Trophoblast cell (in vitro differentiated cells and primary cell): ENCODE results near the gene FLNB.

Source experiments
- DNase-seq, 2 donors: peaks; one replicate each; pipeline ENCODE4 v3.0.0-alpha.2; 2016
- H2AFZ ChIP-seq: 2 replicates; pipeline ENCODE4 v1.6.1; 2013; ENCODE audit warnings: low read length, moderate library complexity, mild to moderate bottlenecking; ENCODE audit not compliant: insufficient read depth, poor library complexity
- H2AK5ac ChIP-seq: 2 replicates; pipeline ENCODE4 v1.6.1; 2013; ENCODE audit warnings: mild to moderate bottlenecking, low read length
- H2BK120ac ChIP-seq: 2 replicates; pipeline ENCODE4 v1.6.1; 2013; ENCODE audit warnings: low read length, mild to moderate bottlenecking, moderate library complexity; ENCODE audit not compliant: insufficient read depth, poor library complexity
- H2BK12ac ChIP-seq: 2 replicates; pipeline ENCODE4 v1.6.1; 2013; ENCODE audit warnings: mild to moderate bottlenecking, low read length, moderate library complexity
- H2BK5ac ChIP-seq: 2 replicates; pipeline ENCODE4 v1.6.1; 2013; ENCODE audit warnings: low read length, low read depth, moderate library complexity, mild to moderate bottlenecking; ENCODE audit not compliant: poor library complexity
- H3K14ac ChIP-seq: 2 replicates; pipeline ENCODE4 v1.6.1; 2013; ENCODE audit warnings: mild to moderate bottlenecking, low read length
- H3K18ac ChIP-seq: 2 replicates; pipeline ENCODE4 v1.6.1; 2013; ENCODE audit warnings: mild to moderate bottlenecking, low read length
- H3K23ac ChIP-seq: 2 replicates; pipeline ENCODE4 v1.6.1; 2013; ENCODE audit warnings: low read length
- H3K27ac ChIP-seq: 2 replicates; pipeline ENCODE4 v1.5.1; 2013; ENCODE audit warnings: low read depth, mild to moderate bottlenecking, inconsistent platforms, low read length, moderate library complexity
- H3K27me3 ChIP-seq: 2 replicates; pipeline ENCODE4 v1.6.1; 2013; ENCODE audit warnings: inconsistent platforms, mild to moderate bottlenecking, low read length, moderate library complexity; ENCODE audit not compliant: insufficient read depth
- H3K36me3 ChIP-seq, 2 experiments: 1 replicate in 1 of 2; 2 replicates in 1 of 2; pipeline ENCODE4 v1.6.1; 2013; ENCODE audit warnings: low read length in 2 of 2, mild to moderate bottlenecking in 2 of 2, moderate library complexity in 1 of 2; ENCODE audit not compliant: insufficient read depth in 2 of 2, control insufficient read depth in 1 of 2
- H3K4ac ChIP-seq: 2 replicates; pipeline ENCODE4 v1.6.1; 2013; ENCODE audit warnings: low read depth, mild to moderate bottlenecking, low read length, moderate library complexity
- H3K4me1 ChIP-seq, 2 experiments: 1 replicate in 1 of 2; 2 replicates in 1 of 2; pipeline ENCODE4 v1.6.1; 2013; ENCODE audit warnings: low read length in 2 of 2, mild to moderate bottlenecking in 2 of 2, moderate library complexity in 1 of 2; ENCODE audit not compliant: insufficient read depth in 2 of 2, control insufficient read depth in 1 of 2
- H3K4me2 ChIP-seq: 2 replicates; pipeline ENCODE4 v1.6.1; 2013; ENCODE audit warnings: inconsistent platforms, mild to moderate bottlenecking, low read length, moderate library complexity
- H3K4me3 ChIP-seq: 2 replicates; pipeline ENCODE4 v1.5.1; 2013; ENCODE audit warnings: mild to moderate bottlenecking, low read depth, low read length, inconsistent platforms
- H3K79me1 ChIP-seq: one replicate; pipeline ENCODE4 v1.6.1; 2013; ENCODE audit warnings: low read length
- H3K79me2 ChIP-seq: 2 replicates; pipeline ENCODE4 v1.6.1; 2013; ENCODE audit warnings: low read length, mild to moderate bottlenecking; ENCODE audit not compliant: control insufficient read depth, insufficient read depth, poor library complexity
- H3K9ac ChIP-seq: 2 replicates; pipeline ENCODE4 v1.6.1; 2013; ENCODE audit warnings: mild to moderate bottlenecking, low read length
- H3K9me3 ChIP-seq: 2 replicates; pipeline ENCODE4 v1.6.1; 2013; ENCODE audit warnings: low read depth, mild to moderate bottlenecking, control low read depth, inconsistent platforms, low read length; ENCODE audit not compliant: insufficient read depth
- H4K12ac ChIP-seq: 2 replicates; pipeline ENCODE4 v1.6.1; 2013; ENCODE audit warnings: low read depth, mild to moderate bottlenecking, low read length, moderate library complexity
- H4K8ac ChIP-seq: 2 replicates; pipeline ENCODE4 v1.6.1; 2013; ENCODE audit warnings: low read depth, mild to moderate bottlenecking, low read length, moderate library complexity
- H4K91ac ChIP-seq: one replicate; pipeline ENCODE4 v1.6.1; 2013; ENCODE audit warnings: low read depth, mild to moderate bottlenecking, low read length, moderate library complexity
- WGBS: extraction: QIAGEN DNeasy Blood & Tissue Kit; methylation state at CpG from one replicate; pipeline ENCODE4 v1.1.7; 2013; ENCODE audit warnings: missing lambda C conversion rate; ENCODE audit not compliant: insufficient read length, insufficient coverage; ENCODE audit errors: extremely low coverage; 5-methylcytosine and 5-hydroxymethylcytosine counted together

Gene FLNB

DNA sequence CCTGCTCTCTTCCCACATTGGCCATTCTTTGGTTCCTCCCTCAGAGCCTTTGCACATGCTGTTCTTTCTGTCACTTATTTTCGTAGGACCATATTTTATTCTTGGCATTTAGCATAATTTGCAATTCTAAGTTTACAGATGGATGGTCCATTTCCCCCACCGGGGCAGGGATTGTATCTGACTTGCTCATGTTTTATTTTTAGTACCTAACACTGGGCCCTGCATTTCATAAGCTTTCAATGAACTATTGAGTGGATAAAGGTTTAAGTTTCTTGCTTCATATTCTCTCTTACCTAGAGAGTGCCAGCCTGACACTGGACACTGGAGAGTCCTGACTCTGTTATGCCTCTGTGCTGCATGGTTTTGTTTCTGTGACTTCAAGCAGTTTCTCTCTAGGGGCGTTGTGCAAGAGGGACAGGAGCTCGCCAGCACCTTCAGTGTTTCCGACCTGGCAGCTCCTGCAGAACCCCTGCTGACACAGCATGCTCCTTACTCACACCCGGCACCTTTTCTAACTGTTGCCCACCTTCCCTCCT is 87.4 kb downstream of the FLNB start:
- Histone ChIP-seq H3K27ac (no peak overlapping the region), H3K79me1 (peaks cover 2% of the 10 kb centered on the region), H3K9ac (no peak overlapping the region), H3K14ac (no peak overlapping the region), H3K18ac (no peak overlapping the region), H3K23ac (no peak overlapping the region), H3K4me1 (no peaks in the 10 kb centered on the region), H3K4ac (no peak overlapping the region), H3K79me2 (no peaks in the 10 kb centered on the region), H2AFZ (no peak overlapping the region), H4K91ac (no peak overlapping the region), H2BK12ac (no peak overlapping the region), H2BK120ac (no peak overlapping the region), H3K4me3 (no peak overlapping the region), H4K12ac (no peak overlapping the region), H2BK5ac (no peak overlapping the region), H3K9me3 (peaks cover 2% of the 10 kb centered on the region), H3K4me2 (no peak overlapping the region), H4K8ac (no peak overlapping the region), H3K36me3 (peaks cover 36 to 46% of the 10 kb centered on the region in 2 experiments), H2AK5ac (no peak overlapping the region), H3K27me3 (no peaks in the 10 kb centered on the region)
- DNase-seq = no peak
- WGBS = no CpG with 5 or more reads among the region's 6 CpGs

DNA sequence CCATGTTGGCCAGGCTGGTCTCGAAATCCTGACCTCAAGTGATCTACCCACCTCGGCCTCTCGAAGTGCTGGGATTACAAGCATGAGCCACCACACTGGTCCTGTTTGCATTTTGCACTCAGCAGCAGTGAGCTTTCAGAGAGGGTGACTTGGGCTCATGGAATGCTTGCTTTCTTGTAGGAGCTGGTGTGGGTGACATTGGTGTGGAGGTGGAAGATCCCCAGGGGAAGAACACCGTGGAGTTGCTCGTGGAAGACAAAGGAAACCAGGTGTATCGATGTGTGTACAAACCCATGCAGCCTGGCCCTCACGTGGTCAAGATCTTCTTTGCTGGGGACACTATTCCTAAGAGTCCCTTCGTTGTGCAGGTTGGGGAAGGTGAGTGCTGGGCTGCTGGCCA is 90.3 kb downstream of the FLNB start:
- no peak overlapping the region for H3K4me3 ChIP-seq
- H3K9ac ChIP-seq = no peak overlapping the region
- H3K23ac ChIP-seq = no peak overlapping the region
- no peak overlapping the region for H4K12ac ChIP-seq
- H3K79me2 ChIP-seq = no peaks in the 10 kb centered on the region
- no peak for DNase-seq
- no CpG with 5 or more reads among the region's 8 CpGs for WGBS
- no peak overlapping the region for H3K18ac ChIP-seq
- H3K14ac ChIP-seq = no peak overlapping the region
- H2AFZ ChIP-seq = no peak overlapping the region
- no peak overlapping the region for H2AK5ac ChIP-seq
- no peak overlapping the region for H2BK12ac ChIP-seq
- no peak overlapping the region for H3K4ac ChIP-seq
- H3K27ac ChIP-seq = no peak overlapping the region
- H4K91ac ChIP-seq = no peak overlapping the region
- H3K4me1 ChIP-seq = peaks cover 2 to 3% of the 10 kb centered on the region in 2 experiments
- peaks cover 49 to 63% of the 10 kb centered on the region in 2 experiments for H3K36me3 ChIP-seq
- H2BK5ac ChIP-seq = no peak overlapping the region
- no peak overlapping the region for H2BK120ac ChIP-seq
- no peak overlapping the region for H4K8ac ChIP-seq
- no peak overlapping the region for H3K4me2 ChIP-seq
- H3K27me3 ChIP-seq = no peaks in the 10 kb centered on the region
- H3K79me1 ChIP-seq = peaks cover 2% of the 10 kb centered on the region
- peaks cover 2% of the 10 kb centered on the region for H3K9me3 ChIP-seq

DNA sequence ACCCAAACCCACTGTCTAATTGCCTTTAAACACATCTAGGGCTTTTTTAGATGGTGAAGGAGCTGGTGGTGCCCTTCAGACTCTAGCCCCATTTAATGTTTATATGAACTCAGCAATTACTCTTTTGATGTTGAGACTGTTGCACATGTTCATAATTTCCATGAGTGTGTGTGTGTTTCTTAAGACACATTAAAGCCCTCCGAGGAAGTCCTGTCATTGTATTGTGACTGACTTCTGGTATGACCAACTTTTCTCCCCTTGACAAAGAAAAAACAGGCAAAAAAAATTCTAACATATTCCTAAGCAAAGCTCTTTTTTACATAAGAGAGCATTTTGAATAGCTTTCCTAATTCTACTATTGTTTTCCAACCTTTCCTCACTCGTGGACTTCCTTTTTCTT is 91.6 kb downstream of the FLNB start:
- Histone ChIP-seq H4K91ac (no peak overlapping the region), H2BK5ac (no peak overlapping the region), H3K14ac (no peak overlapping the region), H2BK12ac (no peak overlapping the region), H3K18ac (no peak overlapping the region), H2AFZ (no peak overlapping the region), H2AK5ac (no peak overlapping the region), H3K4me2 (no peak overlapping the region), H3K4ac (no peak overlapping the region), H3K9ac (no peak overlapping the region), H3K4me3 (no peak overlapping the region), H4K8ac (no peak overlapping the region), H2BK120ac (no peak overlapping the region), H3K4me1 (peaks cover 2 to 3% of the 10 kb centered on the region in 2 experiments), H3K9me3 (peaks cover 3% of the 10 kb centered on the region), H3K79me1 (peaks cover 2% of the 10 kb centered on the region), H3K79me2 (no peaks in the 10 kb centered on the region), H3K36me3 (peaks cover 55 to 70% of the 10 kb centered on the region in 2 experiments), H4K12ac (no peak overlapping the region), H3K23ac (no peak overlapping the region), H3K27me3 (no peaks in the 10 kb centered on the region), H3K27ac (no peak overlapping the region)
- WGBS = no CpG with 5 or more reads among the region's 2 CpGs
- DNase-seq = no peak

DNA sequence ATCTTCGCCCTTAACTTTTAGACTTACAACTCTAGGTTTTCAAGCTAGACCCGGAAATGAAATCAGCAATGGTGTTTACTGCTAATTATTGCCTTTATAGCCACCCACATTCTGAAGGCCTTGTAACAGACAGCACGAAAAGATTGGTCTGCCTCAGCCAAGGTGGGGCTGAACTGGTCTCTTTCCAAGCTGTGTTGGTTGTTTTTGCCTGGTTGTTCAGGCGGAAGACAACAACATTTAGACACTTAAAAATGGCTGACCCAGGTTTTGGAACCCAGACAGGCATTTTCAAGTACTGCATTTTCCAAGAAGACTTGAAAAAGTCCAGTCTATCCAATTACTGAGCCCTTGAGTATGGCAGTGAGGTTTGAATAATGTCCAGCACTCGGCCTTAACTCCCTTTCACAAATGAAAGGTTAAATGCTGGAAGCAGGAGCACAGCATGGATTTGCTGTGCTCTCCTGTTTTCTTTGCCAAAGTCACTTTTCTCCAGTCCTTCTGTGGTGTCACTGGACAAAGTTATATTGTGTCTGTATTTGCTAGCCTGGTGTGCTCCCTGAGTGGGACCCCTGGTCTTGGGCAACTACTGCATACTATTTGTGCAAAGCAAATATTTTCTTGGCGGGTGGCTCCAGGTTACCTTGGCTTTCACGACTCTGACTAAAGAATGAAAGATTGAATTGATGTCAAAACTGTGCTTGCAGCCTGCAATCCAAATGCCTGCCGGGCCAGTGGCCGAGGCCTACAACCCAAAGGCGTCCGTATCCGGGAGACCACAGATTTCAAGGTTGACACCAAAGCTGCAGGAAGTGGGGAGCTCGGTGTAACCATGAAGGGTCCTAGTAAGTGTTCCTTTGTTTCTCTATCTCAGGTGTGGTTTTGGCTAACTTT is 93.5 kb downstream of the FLNB start:
- peak; percentile 36 to 44 for DNase-seq
- Histone ChIP-seq H4K12ac (no peak overlapping the region), H3K4me1 (peaks cover 2 to 3% of the 10 kb centered on the region in 2 experiments), H3K27me3 (no peaks in the 10 kb centered on the region), H3K79me1 (peaks cover 2% of the 10 kb centered on the region), H3K4ac (no peak overlapping the region), H3K79me2 (no peaks in the 10 kb centered on the region), H2AK5ac (no peak overlapping the region), H2BK5ac (no peak overlapping the region), H3K9me3 (peaks cover 2% of the 10 kb centered on the region), H3K9ac (no peak overlapping the region), H3K23ac (no peak overlapping the region), H2BK12ac (no peak overlapping the region), H2AFZ (no peak overlapping the region), H4K91ac (no peak overlapping the region), H3K4me3 (no peak overlapping the region), H3K4me2 (no peak overlapping the region), H4K8ac (no peak overlapping the region), H3K18ac (no peak overlapping the region), H2BK120ac (peak overlapping the region; percentile 2), H3K27ac (no peak overlapping the region), H3K36me3 (peaks cover 55 to 68% of the 10 kb centered on the region in 2 experiments), H3K14ac (no peak overlapping the region)
- no CpG with 5 or more reads among the region's 13 CpGs for WGBS
